22Rv1 (cell line): ENCODE measurements around the gene MYOC.

ENCODE experiments used
- H3K27ac ChIP-seq: fragments of 450-650 bp; 2 replicates; pipeline ENCODE4 v1.5.1; 2017
- ZFX ChIP-seq: fragments of 450-650 bp; IDR thresholded peaks from 2 replicates; pipeline ENCODE4 v1.6.1; 2017; ENCODE audit warnings: antibody characterized with exemption, borderline replicate concordance
- TF ChIP-seq, protein P1 (sequence below): fragments of 450-650 bp; IDR thresholded peaks from 2 replicates; pipeline ENCODE4 v1.5.1; 2017; ENCODE audit warnings: mild to moderate bottlenecking

The MYOC gene

GRCh38 chr1:171597203-171597602 lies 55.3 kb downstream of the MYOC start:
- H3K27ac ChIP-seq = no peak overlapping the region
- no peak for TF ChIP-seq ZFX
- TF ChIP-seq, protein P1, sequence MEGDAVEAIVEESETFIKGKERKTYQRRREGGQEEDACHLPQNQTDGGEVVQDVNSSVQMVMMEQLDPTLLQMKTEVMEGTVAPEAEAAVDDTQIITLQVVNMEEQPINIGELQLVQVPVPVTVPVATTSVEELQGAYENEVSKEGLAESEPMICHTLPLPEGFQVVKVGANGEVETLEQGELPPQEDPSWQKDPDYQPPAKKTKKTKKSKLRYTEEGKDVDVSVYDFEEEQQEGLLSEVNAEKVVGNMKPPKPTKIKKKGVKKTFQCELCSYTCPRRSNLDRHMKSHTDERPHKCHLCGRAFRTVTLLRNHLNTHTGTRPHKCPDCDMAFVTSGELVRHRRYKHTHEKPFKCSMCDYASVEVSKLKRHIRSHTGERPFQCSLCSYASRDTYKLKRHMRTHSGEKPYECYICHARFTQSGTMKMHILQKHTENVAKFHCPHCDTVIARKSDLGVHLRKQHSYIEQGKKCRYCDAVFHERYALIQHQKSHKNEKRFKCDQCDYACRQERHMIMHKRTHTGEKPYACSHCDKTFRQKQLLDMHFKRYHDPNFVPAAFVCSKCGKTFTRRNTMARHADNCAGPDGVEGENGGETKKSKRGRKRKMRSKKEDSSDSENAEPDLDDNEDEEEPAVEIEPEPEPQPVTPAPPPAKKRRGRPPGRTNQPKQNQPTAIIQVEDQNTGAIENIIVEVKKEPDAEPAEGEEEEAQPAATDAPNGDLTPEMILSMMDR = no peak

GRCh38 chr1:171596705-171597104 lies 55.8 kb downstream of the MYOC start:
- TF ChIP-seq, protein P1 = no peak
- TF ChIP-seq ZFX = no peak
- no peak overlapping the region for H3K27ac ChIP-seq

DNA sequence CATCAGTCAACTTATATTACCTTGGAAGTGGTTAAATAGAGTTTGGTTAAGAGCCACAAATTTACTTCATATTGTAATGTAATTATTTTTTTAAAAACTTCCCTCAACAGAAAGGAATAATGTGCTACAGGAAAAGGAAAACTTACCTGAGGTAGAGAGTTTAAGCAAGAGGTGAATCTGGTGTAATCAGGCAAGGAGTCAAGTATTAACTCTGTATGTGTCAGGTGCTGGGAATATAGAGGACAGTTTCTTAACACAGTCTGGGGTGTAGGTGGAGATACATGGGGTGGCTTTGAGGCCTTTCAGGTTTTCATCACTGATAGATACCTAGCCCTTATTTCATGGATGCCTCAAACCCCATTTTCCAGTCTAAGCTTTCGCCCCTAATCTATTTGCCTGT lies 56.4 kb downstream of the MYOC start:
- TF ChIP-seq, protein P1 = no peak
- no peak for TF ChIP-seq ZFX
- H3K27ac ChIP-seq = no peak overlapping the region

DNA sequence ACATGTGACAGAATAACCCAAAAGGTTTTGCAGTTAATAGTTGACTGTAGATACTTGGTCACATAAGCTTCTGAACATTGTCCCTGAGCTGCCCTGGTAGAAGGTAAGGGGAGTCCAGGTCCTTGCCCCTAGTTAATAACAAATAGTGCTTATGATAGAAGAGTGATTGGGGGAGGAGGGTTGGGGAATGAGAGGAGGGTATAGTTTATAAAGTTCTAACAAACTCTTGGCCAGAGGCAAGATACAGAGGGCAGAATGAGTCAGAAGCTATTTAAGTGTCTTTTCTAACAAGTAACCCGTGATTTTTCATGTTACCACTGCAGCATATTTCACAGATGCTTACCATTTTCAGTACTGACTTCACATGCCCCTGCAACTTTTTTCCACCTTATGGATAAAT lies 57.2 kb downstream of the MYOC start:
- TF ChIP-seq, protein P1 = no peak
- H3K27ac ChIP-seq = no peak overlapping the region

DNA sequence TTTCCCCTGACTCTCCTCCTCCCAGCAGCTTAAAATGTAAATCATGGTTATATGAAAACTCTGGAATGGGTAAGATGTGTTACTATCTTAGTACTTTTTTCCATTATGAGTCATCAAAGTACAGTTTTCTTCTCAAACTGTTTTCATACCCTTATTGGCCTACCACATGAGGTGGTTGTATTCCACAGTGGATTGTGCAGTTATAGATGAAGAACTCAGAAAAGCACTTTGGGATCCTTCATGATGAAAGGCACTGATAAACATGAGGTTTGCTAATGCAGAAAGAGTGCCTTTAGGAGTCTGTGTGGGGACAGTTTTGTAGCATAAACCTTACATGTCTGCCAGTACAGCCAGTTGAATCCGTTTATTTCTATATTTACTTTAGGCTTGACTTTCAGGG lies 62.5 kb downstream of the MYOC start:
- TF ChIP-seq, protein P1 = no peak
- TF ChIP-seq ZFX = no peak

DNA sequence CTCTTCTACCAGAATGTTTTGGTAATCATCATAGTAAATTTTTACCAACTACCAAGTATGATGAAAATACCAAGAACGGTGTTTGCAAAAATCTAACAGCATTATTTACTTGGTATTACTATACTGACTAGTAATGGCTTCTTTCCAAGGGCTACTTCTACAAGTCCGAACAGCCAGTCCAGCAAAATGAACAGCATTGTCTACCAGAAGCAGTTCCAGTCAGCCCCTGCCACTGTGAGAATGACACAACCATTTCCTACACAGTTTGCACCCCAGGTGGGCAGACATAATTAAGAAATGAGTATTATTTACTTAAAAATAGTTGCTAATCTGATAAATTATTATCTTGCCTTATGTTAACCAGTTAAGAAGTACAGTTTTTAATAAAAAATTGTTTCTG lies 64.3 kb downstream of the MYOC start:
- TF ChIP-seq, protein P1 = no peak
- TF ChIP-seq ZFX = no peak
- H3K27ac ChIP-seq = no peak overlapping the region

More for the DNA sequence above, 62.5 kb downstream of the MYOC start:
- H3K27ac ChIP-seq = no peak overlapping the region

GRCh38 chr1:171585715-171586114 lies 66.8 kb downstream of the MYOC start:
- no peak for TF ChIP-seq ZFX
- TF ChIP-seq, protein P1 = no peak
- no peak overlapping the region for H3K27ac ChIP-seq
